Activated naive CD4-positive, alpha-beta T cell treated with anti-CD3 and anti-CD28 coated beads, Interleukin-2, amount 50 U/mL, for 24 hours (primary cell): ENCODE measurements around the gene ADAMTS17.

Experiments used
- H3K27ac Mint-ChIP-seq: one replicate; pipeline ENCODE4 v1.8.0; 2021; ENCODE audit warnings: mild to moderate bottlenecking, mixed read lengths
- H3K27me3 Mint-ChIP-seq: one replicate; pipeline ENCODE4 v1.8.0; 2021; ENCODE audit warnings: mixed read lengths
- H3K36me3 Mint-ChIP-seq: one replicate; pipeline ENCODE4 v1.8.0; 2021; ENCODE audit warnings: mixed read lengths
- H3K4me1 Mint-ChIP-seq: one replicate; pipeline ENCODE4 v1.8.0; 2021; ENCODE audit warnings: mixed read lengths
- H3K4me3 Mint-ChIP-seq: one replicate; pipeline ENCODE4 v1.8.0; 2021; ENCODE audit warnings: mild to moderate bottlenecking, mixed read lengths
- H3K9me3 Mint-ChIP-seq: one replicate; pipeline ENCODE4 v1.8.0; 2021; ENCODE audit warnings: mixed read lengths

ADAMTS17 gene

DNA sequence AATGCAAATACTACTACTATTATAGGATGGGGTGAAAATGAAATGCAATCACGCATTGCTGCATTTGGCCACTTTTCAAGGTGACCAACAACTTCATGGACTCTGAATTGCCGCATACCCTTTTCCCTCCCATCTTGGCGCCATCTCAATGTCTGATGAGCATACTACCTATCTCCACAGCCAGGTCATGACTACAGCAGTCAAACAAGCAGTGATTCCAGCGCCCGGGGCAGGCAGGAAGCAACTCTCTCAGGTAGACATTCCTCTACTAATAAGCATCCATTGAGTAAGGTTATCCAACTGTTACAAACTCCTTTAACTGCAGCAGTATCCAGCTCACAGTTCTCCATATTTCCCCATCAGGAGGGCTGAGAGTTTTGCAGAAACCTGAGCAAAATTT, 155.4 kb downstream of the ADAMTS17 start:
- Mint-ChIP-seq H3K27ac (no peak overlapping the region), H3K27me3 (no peaks in the 10 kb centered on the region), H3K36me3 (peaks cover 5% of the 10 kb centered on the region), H3K4me1 (no peaks in the 10 kb centered on the region), H3K9me3 (no peaks in the 10 kb centered on the region), H3K4me3 (no peak overlapping the region)

DNA sequence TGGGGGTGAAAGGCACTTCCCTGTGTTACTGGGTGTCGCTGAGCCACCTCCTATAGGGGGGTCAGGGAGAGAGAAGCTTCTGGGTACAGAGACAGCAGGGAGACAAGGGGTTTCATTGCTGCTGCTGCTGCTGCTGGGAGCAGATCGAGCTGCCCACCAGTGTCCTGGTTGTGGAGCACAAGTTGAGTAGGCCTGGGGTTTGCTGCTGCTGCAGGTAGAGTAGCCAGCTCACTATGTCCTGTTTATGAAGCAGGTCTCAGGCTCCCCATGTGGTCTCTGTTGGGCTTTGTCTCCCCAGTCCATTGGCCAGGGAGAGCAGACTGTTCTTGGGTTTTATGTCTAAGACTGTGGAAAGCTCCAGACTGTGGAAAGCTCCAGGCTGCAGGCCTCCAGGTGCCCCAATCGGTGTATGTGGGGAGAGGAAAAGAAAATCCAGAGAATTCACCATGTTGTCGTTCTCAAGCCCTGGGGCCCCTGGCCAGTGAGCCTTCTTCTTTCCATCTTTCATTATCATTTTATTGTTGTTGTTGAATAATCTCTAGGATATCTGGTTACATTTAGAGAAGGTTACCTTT, 157.8 kb downstream of the ADAMTS17 start:
- H3K36me3 Mint-ChIP-seq: peaks cover 6% of the 10 kb centered on the region
- no peak overlapping the region for H3K27ac Mint-ChIP-seq
- no peaks in the 10 kb centered on the region for H3K27me3 Mint-ChIP-seq
- H3K9me3 Mint-ChIP-seq: peaks cover 6% of the 10 kb centered on the region
- H3K4me1 Mint-ChIP-seq: no peaks in the 10 kb centered on the region
- no peak overlapping the region for H3K4me3 Mint-ChIP-seq

DNA sequence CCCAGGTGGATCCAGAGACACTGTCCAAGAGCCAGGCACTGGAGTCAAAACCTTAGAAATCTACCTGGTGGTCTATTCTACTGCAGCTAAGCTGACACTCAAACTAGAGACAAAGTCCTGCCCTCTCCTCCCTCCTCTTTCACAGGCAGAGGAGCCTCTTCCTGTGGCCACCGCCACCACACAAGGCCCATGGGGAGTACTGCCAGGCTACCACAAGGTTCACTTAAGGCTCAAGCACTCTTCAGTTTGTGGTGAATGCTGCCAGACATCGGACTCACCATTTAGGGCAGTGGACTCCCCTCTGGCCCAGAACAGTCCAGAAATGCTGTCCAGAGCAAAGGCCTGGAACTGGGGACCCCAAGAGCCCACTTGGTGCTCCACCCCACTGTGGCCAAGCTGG, 160.9 kb downstream of the ADAMTS17 start:
- Mint-ChIP-seq H3K36me3 (peaks cover 9% of the 10 kb centered on the region), H3K9me3 (peaks cover 17% of the 10 kb centered on the region), H3K4me3 (no peak overlapping the region), H3K27ac (no peak overlapping the region), H3K27me3 (no peaks in the 10 kb centered on the region), H3K4me1 (no peaks in the 10 kb centered on the region)

DNA sequence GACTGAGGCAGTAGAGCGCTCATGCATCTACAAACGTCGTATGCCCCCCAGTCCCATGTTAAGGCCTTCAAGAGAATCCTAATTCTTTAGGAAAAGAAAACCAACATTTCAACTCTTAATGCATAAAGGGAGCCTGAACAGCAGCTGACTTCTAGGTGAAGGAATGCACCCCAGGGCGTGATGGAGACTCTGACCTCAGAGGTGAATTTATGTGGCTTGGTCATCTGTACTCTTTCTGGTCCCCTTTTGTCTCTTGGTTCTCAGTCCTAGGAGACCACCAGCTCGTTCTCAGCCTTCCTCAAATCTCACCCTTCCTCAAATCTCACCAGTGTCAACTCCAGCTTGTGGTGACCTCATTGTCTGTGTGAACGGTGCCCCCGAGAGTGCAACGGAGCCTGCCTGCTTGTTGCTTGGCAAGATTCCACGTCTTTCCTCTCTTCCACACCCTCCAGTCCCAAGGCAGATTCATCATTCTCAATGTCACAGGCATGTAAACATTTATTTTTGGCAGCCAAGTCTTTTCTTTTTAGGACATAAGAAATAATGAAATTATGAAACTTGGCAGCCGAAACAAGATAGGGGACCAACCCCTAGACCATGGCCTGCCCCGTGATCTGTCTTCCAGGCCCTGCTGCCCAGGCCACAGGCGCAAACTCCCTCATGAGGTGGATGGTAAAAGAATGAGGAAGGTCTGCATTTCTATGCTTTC, 166.2 kb downstream of the ADAMTS17 start:
- H3K4me3 Mint-ChIP-seq: no peak overlapping the region
- H3K27me3 Mint-ChIP-seq: no peaks in the 10 kb centered on the region
- H3K9me3 Mint-ChIP-seq: peaks cover 22% of the 10 kb centered on the region
- no peaks in the 10 kb centered on the region for H3K4me1 Mint-ChIP-seq
- H3K27ac Mint-ChIP-seq: no peak overlapping the region
- peaks cover 11% of the 10 kb centered on the region for H3K36me3 Mint-ChIP-seq

DNA sequence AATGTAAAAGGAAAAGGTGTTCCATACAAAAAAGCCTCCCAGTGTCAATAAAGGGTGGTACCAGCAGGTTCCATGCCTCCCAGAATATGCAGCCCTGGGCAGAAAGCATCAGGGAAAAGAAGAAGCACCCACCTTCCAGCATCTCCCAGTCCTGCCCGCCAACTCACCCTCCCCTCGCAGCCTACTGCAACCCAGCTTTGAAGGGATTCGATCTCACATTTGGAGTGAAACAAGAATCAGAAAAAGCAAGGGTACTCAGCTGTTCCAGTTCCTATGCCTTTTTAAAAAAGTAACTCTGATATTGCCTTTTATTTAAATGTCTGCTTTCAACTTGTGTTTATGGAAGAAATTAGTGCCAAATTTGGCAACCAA, 166.9 kb downstream of the ADAMTS17 start:
- H3K4me1 Mint-ChIP-seq: no peaks in the 10 kb centered on the region
- H3K27me3 Mint-ChIP-seq: no peaks in the 10 kb centered on the region
- H3K9me3 Mint-ChIP-seq: peaks cover 18% of the 10 kb centered on the region
- H3K4me3 Mint-ChIP-seq: no peak overlapping the region
- peaks cover 10% of the 10 kb centered on the region for H3K36me3 Mint-ChIP-seq
- H3K27ac Mint-ChIP-seq: no peak overlapping the region

DNA sequence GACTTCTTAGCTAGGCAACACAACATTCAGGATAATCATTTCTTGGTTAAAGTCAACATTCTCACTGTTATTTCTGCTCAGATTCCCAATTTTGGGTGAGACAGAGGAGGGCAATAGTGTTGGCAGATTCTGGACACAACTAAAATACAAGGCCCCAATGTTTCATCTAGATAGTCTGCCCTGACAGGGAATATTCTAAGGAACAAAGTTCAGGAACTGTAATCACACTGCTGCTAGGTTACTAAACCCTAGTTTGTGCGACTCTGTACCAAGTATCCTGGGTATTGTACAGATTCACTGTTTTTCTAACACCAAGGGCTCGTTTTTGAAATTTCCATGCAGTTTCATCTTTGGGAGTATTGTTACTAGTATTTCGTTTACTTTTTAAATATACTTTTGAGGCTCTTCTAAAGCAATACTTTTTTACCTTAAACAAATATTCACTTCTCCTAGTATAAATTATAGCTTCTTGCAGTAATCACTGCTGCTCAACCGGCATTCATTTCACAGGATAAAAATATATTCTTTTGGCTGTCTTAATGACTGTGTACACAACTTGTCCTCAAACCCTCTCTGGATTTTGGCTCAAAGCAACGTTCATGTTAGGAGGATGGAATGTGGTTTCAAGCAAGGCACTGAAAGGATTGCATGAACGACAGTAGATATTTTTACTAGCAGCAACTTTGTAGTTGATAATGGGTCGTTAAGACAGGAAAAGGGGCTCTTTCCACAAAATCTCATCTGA, 167.4 kb downstream of the ADAMTS17 start:
- no peaks in the 10 kb centered on the region for H3K4me1 Mint-ChIP-seq
- H3K36me3 Mint-ChIP-seq: peaks cover 8% of the 10 kb centered on the region
- peaks cover 16% of the 10 kb centered on the region for H3K9me3 Mint-ChIP-seq
- H3K27me3 Mint-ChIP-seq: no peaks in the 10 kb centered on the region
- H3K27ac Mint-ChIP-seq: no peak overlapping the region
- no peak overlapping the region for H3K4me3 Mint-ChIP-seq

DNA sequence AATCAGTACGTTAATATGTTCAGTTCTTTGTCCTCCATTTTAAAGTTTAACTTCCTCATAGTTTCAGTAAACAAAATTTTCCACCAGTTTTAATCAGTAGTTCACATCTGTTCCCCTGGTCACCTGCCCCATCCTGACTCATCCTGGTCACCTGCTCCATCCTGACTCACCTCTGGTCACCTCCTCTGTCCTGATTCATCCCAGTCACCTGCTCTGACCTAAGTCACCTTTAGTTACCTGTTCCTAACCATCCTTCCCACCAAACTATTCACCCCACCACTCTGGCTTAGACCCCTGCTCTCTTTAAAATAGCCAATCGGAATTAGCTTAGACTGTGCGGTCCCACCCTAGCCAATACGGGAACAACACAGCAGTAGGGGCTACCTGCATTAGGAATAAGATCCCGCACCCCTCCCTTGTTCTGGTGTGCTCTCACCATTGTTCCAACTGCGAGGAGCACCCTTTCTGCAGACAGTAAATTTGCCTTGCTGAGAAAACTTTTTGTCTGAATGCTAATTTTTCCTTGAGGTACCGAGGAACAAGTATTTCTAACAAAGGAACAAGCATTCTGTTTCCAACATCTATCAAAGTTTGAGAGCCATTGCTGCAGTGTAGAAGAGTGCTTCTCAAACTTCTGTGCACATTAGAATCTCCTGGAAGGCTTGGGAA, 169.3 kb downstream of the ADAMTS17 start:
- Mint-ChIP-seq H3K4me3 (no peak overlapping the region), H3K27ac (no peak overlapping the region), H3K4me1 (no peaks in the 10 kb centered on the region), H3K27me3 (no peaks in the 10 kb centered on the region), H3K36me3 (peaks cover 10% of the 10 kb centered on the region), H3K9me3 (peaks cover 6% of the 10 kb centered on the region)

DNA sequence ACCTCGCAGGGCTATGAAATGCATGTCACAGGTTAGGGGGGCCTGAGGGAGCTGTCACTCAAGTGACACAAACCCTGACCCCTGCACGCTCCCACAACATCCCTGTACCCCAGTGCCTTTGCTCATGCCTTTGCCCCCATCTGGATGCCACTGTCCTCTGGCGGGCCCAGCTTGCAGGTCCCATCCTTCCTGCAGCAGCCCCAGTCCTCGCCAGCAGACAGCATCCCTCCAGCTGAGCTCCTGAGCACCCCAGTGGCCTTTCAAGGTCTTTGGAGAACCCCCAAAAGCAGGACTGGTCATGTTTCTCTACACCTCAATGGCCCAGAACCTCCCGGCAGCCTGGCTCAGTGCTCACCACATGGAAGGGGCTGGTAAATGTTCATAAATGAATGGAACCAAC, 170.4 kb downstream of the ADAMTS17 start:
- Mint-ChIP-seq H3K27me3 (no peaks in the 10 kb centered on the region), H3K9me3 (peaks cover 6% of the 10 kb centered on the region), H3K27ac (no peak overlapping the region), H3K4me3 (no peak overlapping the region), H3K4me1 (no peaks in the 10 kb centered on the region), H3K36me3 (peaks cover 9% of the 10 kb centered on the region)

DNA sequence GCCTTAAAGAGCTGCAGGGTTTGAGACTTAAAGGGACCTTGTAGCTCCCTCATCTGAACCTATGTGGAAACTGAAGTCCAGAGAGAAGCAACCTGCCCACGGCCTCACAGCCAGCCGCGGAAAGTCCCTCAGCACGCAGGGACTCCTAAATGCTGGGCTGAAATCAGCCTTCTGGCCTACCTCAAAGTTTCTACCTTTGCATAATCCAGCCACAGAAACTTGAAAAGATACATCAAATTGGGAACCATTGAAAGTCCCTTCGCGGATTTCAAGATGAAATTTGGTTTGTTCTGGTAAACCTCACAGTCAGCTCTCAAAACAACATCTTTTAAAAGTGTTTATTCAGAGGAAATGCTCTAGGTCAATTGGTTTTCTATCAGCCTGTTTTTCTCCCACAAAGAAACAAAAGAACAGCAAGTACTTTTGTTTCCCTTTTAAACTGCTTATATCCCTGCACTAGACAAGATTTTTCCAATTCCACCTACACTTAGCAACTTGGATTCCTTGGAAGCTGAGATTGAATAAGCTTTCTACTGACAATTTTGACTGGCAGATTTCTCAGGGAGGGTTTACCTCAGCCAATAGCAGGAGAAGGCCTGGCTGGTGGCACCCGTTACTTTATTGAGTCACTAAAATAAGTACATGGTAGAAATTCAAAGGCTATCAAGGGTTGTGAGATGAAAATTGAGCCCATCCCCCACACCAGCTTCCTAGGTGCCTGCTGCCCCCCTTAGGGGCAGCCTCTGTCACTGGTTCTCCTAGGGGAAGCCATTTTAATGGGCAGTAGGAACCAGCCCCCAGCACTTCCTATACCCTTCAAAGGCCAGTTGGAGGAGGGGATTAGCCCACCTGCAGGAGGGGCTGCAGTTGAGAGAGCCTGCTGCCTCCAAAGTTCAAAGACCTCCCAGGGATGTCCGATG, 171.2 kb downstream of the ADAMTS17 start:
- H3K9me3 Mint-ChIP-seq: peaks cover under 1% of the 10 kb centered on the region
- H3K27me3 Mint-ChIP-seq: no peaks in the 10 kb centered on the region
- no peak overlapping the region for H3K27ac Mint-ChIP-seq
- no peak overlapping the region for H3K4me3 Mint-ChIP-seq
- H3K4me1 Mint-ChIP-seq: no peaks in the 10 kb centered on the region
- H3K36me3 Mint-ChIP-seq: peaks cover 3% of the 10 kb centered on the region

DNA sequence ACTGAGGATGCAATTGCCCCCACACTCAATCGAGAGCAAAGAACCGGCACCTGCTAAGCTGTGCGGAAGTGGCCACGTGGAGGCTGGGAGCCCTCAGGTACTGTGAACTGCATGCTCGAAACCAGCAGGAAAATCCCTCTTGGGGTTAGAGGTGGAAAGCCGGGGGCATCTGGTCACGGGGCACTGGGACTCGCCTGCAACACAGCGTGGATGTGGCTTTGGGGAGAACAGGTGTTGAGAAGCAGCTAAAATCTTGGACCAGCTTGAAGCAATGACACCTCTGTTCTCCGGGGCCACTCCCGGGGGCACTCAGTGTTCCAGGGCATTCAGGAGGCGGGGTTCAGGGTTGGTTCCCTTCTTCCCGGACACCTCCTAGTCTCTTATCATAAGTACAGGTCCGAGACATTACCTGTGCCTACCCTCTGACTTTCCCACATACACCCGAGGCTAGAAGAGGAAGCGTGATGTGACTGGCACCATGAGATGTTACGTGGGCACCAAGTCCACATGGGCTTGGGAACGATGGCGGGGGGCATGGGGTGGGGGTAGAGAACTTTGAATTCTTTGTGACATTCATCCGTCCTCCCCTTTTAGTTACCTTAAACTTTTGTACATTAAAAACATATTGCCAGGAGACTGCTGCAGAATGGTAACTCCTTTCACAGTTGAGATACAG, 172.0 kb downstream of the ADAMTS17 start:
- Mint-ChIP-seq H3K27ac (no peak overlapping the region), H3K27me3 (no peaks in the 10 kb centered on the region), H3K9me3 (no peaks in the 10 kb centered on the region), H3K36me3 (peaks cover 3% of the 10 kb centered on the region), H3K4me3 (no peak overlapping the region), H3K4me1 (no peaks in the 10 kb centered on the region)

DNA sequence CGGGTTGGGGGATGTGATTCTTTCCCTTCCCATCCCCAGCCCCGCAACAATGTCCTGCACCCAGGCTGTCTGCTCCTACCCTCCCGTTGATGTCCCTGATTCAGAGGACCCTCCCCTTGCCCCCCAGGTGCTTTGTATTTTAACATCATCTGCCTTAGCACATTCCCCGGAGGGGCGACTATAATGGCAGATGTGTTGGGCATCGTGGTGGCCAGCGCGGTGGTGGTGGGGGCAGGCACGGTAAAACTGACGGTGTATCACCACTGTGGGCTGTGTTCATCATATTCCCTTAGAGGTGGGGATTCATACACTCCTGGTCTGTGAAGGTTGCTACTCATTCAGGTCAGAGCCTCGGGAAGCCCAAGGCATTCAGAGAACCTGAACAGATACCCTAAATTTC, 173.0 kb downstream of the ADAMTS17 start:
- no peak overlapping the region for H3K27ac Mint-ChIP-seq
- H3K4me1 Mint-ChIP-seq: no peaks in the 10 kb centered on the region
- no peaks in the 10 kb centered on the region for H3K9me3 Mint-ChIP-seq
- H3K27me3 Mint-ChIP-seq: no peaks in the 10 kb centered on the region
- H3K36me3 Mint-ChIP-seq: peaks cover 3% of the 10 kb centered on the region
- no peak overlapping the region for H3K4me3 Mint-ChIP-seq

DNA sequence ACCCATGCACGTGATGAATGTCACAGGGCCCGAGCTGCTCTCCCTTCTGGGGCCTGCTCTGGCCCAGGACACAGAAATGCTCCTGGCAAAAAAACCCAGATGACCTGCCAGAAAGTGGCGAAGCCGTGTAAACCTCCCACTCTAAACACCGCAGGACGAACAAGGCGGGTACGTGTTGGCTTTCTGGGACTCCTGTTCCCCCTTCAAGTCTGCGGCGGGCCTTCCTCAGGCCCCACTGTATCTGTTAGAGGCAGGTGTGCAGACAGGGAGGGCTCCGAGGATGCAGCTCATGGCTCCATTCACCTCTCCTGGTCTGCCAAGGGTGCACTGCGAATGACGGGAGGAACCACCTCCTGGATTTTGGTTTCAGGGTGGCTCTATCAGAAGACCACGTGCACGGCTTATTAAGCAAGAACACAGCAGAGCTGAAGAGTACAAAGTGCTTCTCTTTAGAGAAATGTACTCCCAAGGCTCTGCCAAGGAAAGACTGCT, 173.8 kb downstream of the ADAMTS17 start:
- no peaks in the 10 kb centered on the region for H3K27me3 Mint-ChIP-seq
- no peak overlapping the region for H3K27ac Mint-ChIP-seq
- H3K4me3 Mint-ChIP-seq: no peak overlapping the region
- H3K36me3 Mint-ChIP-seq: peaks cover 3% of the 10 kb centered on the region
- no peaks in the 10 kb centered on the region for H3K4me1 Mint-ChIP-seq
- no peaks in the 10 kb centered on the region for H3K9me3 Mint-ChIP-seq

DNA sequence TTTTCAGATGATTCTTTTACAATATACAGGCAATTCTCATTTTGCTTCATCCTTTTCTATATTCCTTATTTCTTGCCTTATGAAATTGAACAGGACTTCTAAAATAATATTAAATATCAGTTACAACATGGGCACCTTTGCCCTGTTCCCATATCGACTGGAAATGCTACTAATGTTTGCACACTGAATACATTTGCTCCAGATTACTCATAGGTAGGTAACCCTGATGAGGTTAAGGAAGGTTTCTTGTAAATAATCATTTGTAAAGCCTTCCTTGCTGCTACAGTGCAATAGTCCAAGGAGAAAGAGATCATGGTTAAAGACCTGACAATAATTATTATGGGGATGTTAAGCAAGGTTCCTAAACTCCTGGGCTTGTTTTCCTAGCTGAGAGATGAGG, 175.5 kb downstream of the ADAMTS17 start:
- no peaks in the 10 kb centered on the region for H3K4me1 Mint-ChIP-seq
- H3K27ac Mint-ChIP-seq: no peak overlapping the region
- H3K36me3 Mint-ChIP-seq: peaks cover 3% of the 10 kb centered on the region
- no peaks in the 10 kb centered on the region for H3K9me3 Mint-ChIP-seq
- no peak overlapping the region for H3K4me3 Mint-ChIP-seq
- H3K27me3 Mint-ChIP-seq: no peaks in the 10 kb centered on the region

DNA sequence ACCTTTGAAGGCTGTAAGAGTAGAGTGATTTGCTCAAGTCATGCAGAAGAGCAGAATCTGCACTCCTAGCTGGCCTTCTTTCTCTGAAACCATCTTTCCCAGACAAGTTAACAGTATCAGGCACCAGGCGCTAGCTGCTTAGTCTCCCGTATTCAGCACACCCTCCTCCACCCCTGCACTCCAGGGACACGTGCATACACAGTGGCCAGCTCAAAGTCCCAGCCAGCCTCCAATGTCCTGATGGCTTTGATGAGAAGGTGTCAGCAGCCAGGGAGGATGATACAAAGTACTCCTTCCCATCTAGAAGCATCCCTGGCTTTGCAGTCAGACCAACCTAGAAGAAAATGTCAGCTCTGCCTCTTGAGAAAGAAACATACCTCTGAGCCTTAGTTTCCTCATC, 177.8 kb downstream of the ADAMTS17 start:
- H3K27ac Mint-ChIP-seq: no peak overlapping the region
- no peaks in the 10 kb centered on the region for H3K4me1 Mint-ChIP-seq
- H3K36me3 Mint-ChIP-seq: peaks cover 3% of the 10 kb centered on the region
- no peak overlapping the region for H3K4me3 Mint-ChIP-seq
- H3K9me3 Mint-ChIP-seq: no peaks in the 10 kb centered on the region
- H3K27me3 Mint-ChIP-seq: no peaks in the 10 kb centered on the region
